ENCODE measurements around the gene MKKS. TPM values are rescaled to one million over a fixed set of nuclear protein-coding genes. Genes with fewer than 3 reads are reported as not detected.
A peak's percentile ranks its signal among the peaks of the same experiment; 100 is the strongest.

MKKS gene
- total RNA-seq, 1 donor, result 7.6 TPM

GRCh38 chr20:10447028-10447427 is 13.0 kb upstream of the MKKS start:
- Histone ChIP-seq H3K4me1 (ENCODE audit: insufficient read depth, low read length) (no peaks in the 10 kb centered on the region), H3K4me3 (ENCODE audit: insufficient read depth, low read length) (peak overlapping the region; percentile 52), H2AFZ (ENCODE audit: low read length) (peak overlapping the region; percentile 60), H3K79me2 (ENCODE audit: insufficient read depth, low read length) (peaks cover 16% of the 10 kb centered on the region), H4K20me1 (ENCODE audit: insufficient read depth, low read length) (no peaks in the 10 kb centered on the region), H3K4me2 (ENCODE audit: insufficient read depth, low read length) (peak overlapping the region; percentile 78), H3K27ac (ENCODE audit: low read depth, low read length) (no peak overlapping the region), H3K36me3 (ENCODE audit: insufficient read depth, low read length) (no peaks in the 10 kb centered on the region), H3K9me3 (ENCODE audit: low read depth, low read length) (no peaks in the 10 kb centered on the region), H3K27me3 (ENCODE audit: insufficient read depth, low read length) (no peaks in the 10 kb centered on the region)
- TF ChIP-seq, protein P1, sequence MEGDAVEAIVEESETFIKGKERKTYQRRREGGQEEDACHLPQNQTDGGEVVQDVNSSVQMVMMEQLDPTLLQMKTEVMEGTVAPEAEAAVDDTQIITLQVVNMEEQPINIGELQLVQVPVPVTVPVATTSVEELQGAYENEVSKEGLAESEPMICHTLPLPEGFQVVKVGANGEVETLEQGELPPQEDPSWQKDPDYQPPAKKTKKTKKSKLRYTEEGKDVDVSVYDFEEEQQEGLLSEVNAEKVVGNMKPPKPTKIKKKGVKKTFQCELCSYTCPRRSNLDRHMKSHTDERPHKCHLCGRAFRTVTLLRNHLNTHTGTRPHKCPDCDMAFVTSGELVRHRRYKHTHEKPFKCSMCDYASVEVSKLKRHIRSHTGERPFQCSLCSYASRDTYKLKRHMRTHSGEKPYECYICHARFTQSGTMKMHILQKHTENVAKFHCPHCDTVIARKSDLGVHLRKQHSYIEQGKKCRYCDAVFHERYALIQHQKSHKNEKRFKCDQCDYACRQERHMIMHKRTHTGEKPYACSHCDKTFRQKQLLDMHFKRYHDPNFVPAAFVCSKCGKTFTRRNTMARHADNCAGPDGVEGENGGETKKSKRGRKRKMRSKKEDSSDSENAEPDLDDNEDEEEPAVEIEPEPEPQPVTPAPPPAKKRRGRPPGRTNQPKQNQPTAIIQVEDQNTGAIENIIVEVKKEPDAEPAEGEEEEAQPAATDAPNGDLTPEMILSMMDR (IDR thresholded peaks at IDR 0.05; ENCODE audit: extremely low read depth, low read depth, low read length), result no peak
- DNase-seq (ENCODE audit: insufficient read length, low spot score, missing footprints), result peak; percentile 60

DNA sequence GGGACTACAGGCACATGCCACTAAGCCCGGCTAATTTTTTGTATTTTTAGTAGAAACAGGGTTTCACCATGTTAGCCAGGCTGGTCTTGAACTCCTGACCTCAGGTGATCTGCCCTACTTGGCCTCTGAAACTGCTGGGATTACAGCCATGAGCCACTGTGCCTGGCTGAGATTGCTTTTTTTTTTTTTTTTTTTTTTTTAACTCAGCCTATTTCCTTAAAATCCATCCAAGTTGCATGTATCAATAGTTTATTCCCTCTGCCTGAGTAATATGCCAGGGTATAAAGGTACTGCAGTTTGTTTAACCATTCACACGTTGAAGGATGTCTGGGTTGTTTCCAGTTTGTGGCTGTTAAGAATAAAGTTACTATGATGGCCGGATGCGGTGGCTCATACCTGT is 11.7 kb upstream of the MKKS start:
- no peak for DNase-seq (ENCODE audit: insufficient read length, low spot score, missing footprints)
- H3K4me2 ChIP-seq (ENCODE audit: insufficient read depth, low read length), result no peak overlapping the region
- TF ChIP-seq, protein P1 (IDR thresholded peaks at IDR 0.05; ENCODE audit: extremely low read depth, low read depth, low read length), result no peak
- H3K36me3 ChIP-seq (ENCODE audit: insufficient read depth, low read length), result no peaks in the 10 kb centered on the region
- no peaks in the 10 kb centered on the region for H4K20me1 ChIP-seq (ENCODE audit: insufficient read depth, low read length)
- no peak overlapping the region for H2AFZ ChIP-seq (ENCODE audit: low read length)
- peaks cover 16% of the 10 kb centered on the region for H3K79me2 ChIP-seq (ENCODE audit: insufficient read depth, low read length)
- H3K9me3 ChIP-seq (ENCODE audit: low read depth, low read length), result no peaks in the 10 kb centered on the region
- no peak overlapping the region for H3K27ac ChIP-seq (ENCODE audit: low read depth, low read length)
- no peaks in the 10 kb centered on the region for H3K27me3 ChIP-seq (ENCODE audit: insufficient read depth, low read length)
- H3K4me1 ChIP-seq (ENCODE audit: insufficient read depth, low read length), result no peaks in the 10 kb centered on the region
- no peak overlapping the region for H3K4me3 ChIP-seq (ENCODE audit: insufficient read depth, low read length)

GRCh38 chr20:10443936-10444335 is 9.9 kb upstream of the MKKS start:
- TF ChIP-seq, protein P1 (IDR thresholded peaks at IDR 0.05; ENCODE audit: extremely low read depth, low read depth, low read length), result no peak
- no peak overlapping the region for H2AFZ ChIP-seq (ENCODE audit: low read length)
- no peak overlapping the region for H3K27ac ChIP-seq (ENCODE audit: low read depth, low read length)
- H3K27me3 ChIP-seq (ENCODE audit: insufficient read depth, low read length), result no peaks in the 10 kb centered on the region
- no peak overlapping the region for H3K4me2 ChIP-seq (ENCODE audit: insufficient read depth, low read length)
- no peaks in the 10 kb centered on the region for H3K36me3 ChIP-seq (ENCODE audit: insufficient read depth, low read length)
- H3K79me2 ChIP-seq (ENCODE audit: insufficient read depth, low read length), result peaks cover 16% of the 10 kb centered on the region
- no peaks in the 10 kb centered on the region for H3K4me1 ChIP-seq (ENCODE audit: insufficient read depth, low read length)
- H3K4me3 ChIP-seq (ENCODE audit: insufficient read depth, low read length), result no peak overlapping the region
- H4K20me1 ChIP-seq (ENCODE audit: insufficient read depth, low read length), result no peaks in the 10 kb centered on the region
- no peaks in the 10 kb centered on the region for H3K9me3 ChIP-seq (ENCODE audit: low read depth, low read length)
- no peak for DNase-seq (ENCODE audit: insufficient read length, low spot score, missing footprints)

- Histone ChIP-seq H3K4me1 (ENCODE audit: insufficient read depth, low read length) (peaks cover 5% of the 10 kb centered on the region), H2AFZ (ENCODE audit: low read length) (no peak overlapping the region), H3K36me3 (ENCODE audit: insufficient read depth, low read length) (no peaks in the 10 kb centered on the region)
Observed at GRCh38 chr20:10438217-10438616, 4.2 kb upstream of the MKKS start.

More at GRCh38 chr20:10438217-10438616, 4.2 kb upstream of the MKKS start:
- H3K79me2 ChIP-seq (ENCODE audit: insufficient read depth, low read length), result peaks cover 19% of the 10 kb centered on the region
- no peaks in the 10 kb centered on the region for H4K20me1 ChIP-seq (ENCODE audit: insufficient read depth, low read length)
- no peak overlapping the region for H3K27ac ChIP-seq (ENCODE audit: low read depth, low read length)
- H3K9me3 ChIP-seq (ENCODE audit: low read depth, low read length), result no peaks in the 10 kb centered on the region
- DNase-seq (ENCODE audit: insufficient read length, low spot score, missing footprints), result no peak
- no peaks in the 10 kb centered on the region for H3K27me3 ChIP-seq (ENCODE audit: insufficient read depth, low read length)
- no peak overlapping the region for H3K4me3 ChIP-seq (ENCODE audit: insufficient read depth, low read length)
- H3K4me2 ChIP-seq (ENCODE audit: insufficient read depth, low read length), result no peak overlapping the region
- TF ChIP-seq, protein P1 (IDR thresholded peaks at IDR 0.05; ENCODE audit: extremely low read depth, low read depth, low read length), result no peak

Measured in osteoblast (primary cell).